SJCRH30 (cell line): ENCODE measurements around the gene CFAP20DC. TPM values are rescaled to one million over a fixed set of nuclear protein-coding genes. Genes with fewer than 3 reads are reported as not detected.

Experiments used
- DNase-seq, 2 experiments: peaks; one replicate each; pipeline ENCODE4 v3.0.0-alpha.2; 2015 to 2020
- H3K27ac ChIP-seq: fragments of 250-450 bp; sonication (Bioruptor Pico); 2 replicates; pipeline ENCODE4 v1.5.1; 2020; ENCODE audit warnings: mild to moderate bottlenecking, moderate library complexity
- H3K27me3 ChIP-seq: fragments of 250-450 bp; sonication (Bioruptor Pico); 2 replicates; pipeline ENCODE4 v1.5.1; 2020; ENCODE audit warnings: mild to moderate bottlenecking, moderate library complexity
- H3K36me3 ChIP-seq: fragments of 250-450 bp; sonication (Bioruptor Pico); 2 replicates; pipeline ENCODE4 v1.5.1; 2020; ENCODE audit warnings: mild to moderate bottlenecking, moderate library complexity
- H3K4me1 ChIP-seq: fragments of 250-450 bp; sonication (Bioruptor Pico); 2 replicates; pipeline ENCODE4 v1.5.1; 2020; ENCODE audit warnings: mild to moderate bottlenecking, moderate library complexity
- H3K4me3 ChIP-seq: fragments of 250-450 bp; sonication (Bioruptor Pico); 2 replicates; pipeline ENCODE4 v1.5.1; 2020; ENCODE audit warnings: mild to moderate bottlenecking, moderate library complexity
- H3K9me3 ChIP-seq: fragments of 250-450 bp; sonication (Bioruptor Pico); replicated peaks from 2 replicates; pipeline ENCODE4 v1.5.1; 2020; ENCODE audit warnings: mild to moderate bottlenecking, moderate library complexity
- total RNA-seq: library from RNA; depleted of rRNA; stranded (reverse); fragments of >200 nt; shearing (Covaris generic); gene quantifications from 2 replicates; pipeline ENCODE4 v1.2.3, GENCODE V29; 2014

The CFAP20DC gene
- total RNA-seq, 1 experiment from 2014 or later = not detected

- H3K4me3 ChIP-seq = no peak overlapping the region
- no peaks in the 10 kb centered on the region for H3K36me3 ChIP-seq
- H3K27ac ChIP-seq = no peak overlapping the region
- H3K4me1 ChIP-seq = no peaks in the 10 kb centered on the region
- H3K27me3 ChIP-seq = no peaks in the 10 kb centered on the region
- H3K9me3 ChIP-seq = no peaks in the 10 kb centered on the region
- no peak for DNase-seq
These were observed 294.7 kb downstream of the CFAP20DC start for GRCh38 chr3:58755150-58755549.

GRCh38 chr3:58754074-58754473 lies 295.8 kb downstream of the CFAP20DC start:
- no peaks in the 10 kb centered on the region for H3K27me3 ChIP-seq
- no peaks in the 10 kb centered on the region for H3K36me3 ChIP-seq
- H3K4me3 ChIP-seq = no peak overlapping the region
- no peak overlapping the region for H3K27ac ChIP-seq
- H3K4me1 ChIP-seq = no peaks in the 10 kb centered on the region
- no peaks in the 10 kb centered on the region for H3K9me3 ChIP-seq
- no peak for DNase-seq

GRCh38 chr3:58751882-58752567 lies 297.8 kb downstream of the CFAP20DC start:
- H3K27ac ChIP-seq = no peak overlapping the region
- H3K36me3 ChIP-seq = no peaks in the 10 kb centered on the region
- H3K4me1 ChIP-seq = no peaks in the 10 kb centered on the region
- no peaks in the 10 kb centered on the region for H3K9me3 ChIP-seq
- no peak for DNase-seq
- no peak overlapping the region for H3K4me3 ChIP-seq
- H3K27me3 ChIP-seq = no peaks in the 10 kb centered on the region

GRCh38 chr3:58751235-58751634 lies 298.6 kb downstream of the CFAP20DC start:
- no peak overlapping the region for H3K4me3 ChIP-seq
- H3K27ac ChIP-seq = no peak overlapping the region
- no peak for DNase-seq
- H3K36me3 ChIP-seq = no peaks in the 10 kb centered on the region
- H3K4me1 ChIP-seq = no peaks in the 10 kb centered on the region
- H3K9me3 ChIP-seq = no peaks in the 10 kb centered on the region
- no peaks in the 10 kb centered on the region for H3K27me3 ChIP-seq

GRCh38 chr3:58749948-58750347 lies 299.9 kb downstream of the CFAP20DC start:
- Histone ChIP-seq H3K27ac (no peak overlapping the region), H3K4me3 (no peak overlapping the region), H3K27me3 (no peaks in the 10 kb centered on the region), H3K36me3 (no peaks in the 10 kb centered on the region), H3K4me1 (no peaks in the 10 kb centered on the region), H3K9me3 (no peaks in the 10 kb centered on the region)
- DNase-seq = no peak

GRCh38 chr3:58748024-58748423 lies 301.8 kb downstream of the CFAP20DC start:
- Histone ChIP-seq H3K36me3 (no peaks in the 10 kb centered on the region), H3K4me3 (no peak overlapping the region), H3K27ac (no peak overlapping the region), H3K27me3 (no peaks in the 10 kb centered on the region), H3K9me3 (no peaks in the 10 kb centered on the region), H3K4me1 (no peaks in the 10 kb centered on the region)
- no peak for DNase-seq

- Histone ChIP-seq H3K36me3 (no peaks in the 10 kb centered on the region), H3K4me3 (no peak overlapping the region), H3K4me1 (no peaks in the 10 kb centered on the region), H3K27me3 (no peaks in the 10 kb centered on the region), H3K27ac (no peak overlapping the region), H3K9me3 (no peaks in the 10 kb centered on the region)
- no peak for DNase-seq
These were observed 303.1 kb downstream of the CFAP20DC start for GRCh38 chr3:58746758-58747157.

- DNase-seq = no peak
- Histone ChIP-seq H3K36me3 (no peaks in the 10 kb centered on the region), H3K4me3 (no peak overlapping the region), H3K9me3 (no peaks in the 10 kb centered on the region), H3K27me3 (no peaks in the 10 kb centered on the region), H3K27ac (no peak overlapping the region), H3K4me1 (no peaks in the 10 kb centered on the region)
These were observed 306.5 kb downstream of the CFAP20DC start for GRCh38 chr3:58743296-58743695.

- no peaks in the 10 kb centered on the region for H3K27me3 ChIP-seq
- no peak for DNase-seq
- H3K4me1 ChIP-seq = no peaks in the 10 kb centered on the region
- H3K9me3 ChIP-seq = no peaks in the 10 kb centered on the region
- H3K27ac ChIP-seq = no peak overlapping the region
- no peaks in the 10 kb centered on the region for H3K36me3 ChIP-seq
- H3K4me3 ChIP-seq = no peak overlapping the region
These were observed 307.6 kb downstream of the CFAP20DC start for GRCh38 chr3:58742239-58742638.

- H3K4me1 ChIP-seq = no peaks in the 10 kb centered on the region
- DNase-seq = no peak
- H3K27ac ChIP-seq = no peak overlapping the region
- H3K9me3 ChIP-seq = no peaks in the 10 kb centered on the region
- H3K4me3 ChIP-seq = no peak overlapping the region
- no peaks in the 10 kb centered on the region for H3K27me3 ChIP-seq
- H3K36me3 ChIP-seq = no peaks in the 10 kb centered on the region
These were observed 312.2 kb downstream of the CFAP20DC start for GRCh38 chr3:58737644-58738043.

- Histone ChIP-seq H3K36me3 (no peaks in the 10 kb centered on the region), H3K4me1 (no peaks in the 10 kb centered on the region), H3K27ac (no peak overlapping the region), H3K9me3 (no peaks in the 10 kb centered on the region), H3K27me3 (no peaks in the 10 kb centered on the region), H3K4me3 (no peak overlapping the region)
- DNase-seq = no peak
These were observed 318.2 kb downstream of the CFAP20DC start for GRCh38 chr3:58731673-58732072.

GRCh38 chr3:58728723-58729122 lies 321.1 kb downstream of the CFAP20DC start:
- DNase-seq = no peak
- Histone ChIP-seq H3K4me1 (no peaks in the 10 kb centered on the region), H3K27ac (no peak overlapping the region), H3K4me3 (no peak overlapping the region), H3K9me3 (no peaks in the 10 kb centered on the region), H3K36me3 (no peaks in the 10 kb centered on the region), H3K27me3 (no peaks in the 10 kb centered on the region)

- Histone ChIP-seq H3K4me1 (peaks cover 19% of the 10 kb centered on the region), H3K27me3 (no peaks in the 10 kb centered on the region), H3K9me3 (no peaks in the 10 kb centered on the region), H3K4me3 (no peak overlapping the region), H3K36me3 (no peaks in the 10 kb centered on the region), H3K27ac (no peak overlapping the region)
- no peak for DNase-seq
These were observed 324.4 kb downstream of the CFAP20DC start for GRCh38 chr3:58725326-58725853.

- peaks cover 21% of the 10 kb centered on the region for H3K4me1 ChIP-seq
- no peak overlapping the region for H3K27ac ChIP-seq
- DNase-seq = no peak
- H3K27me3 ChIP-seq = no peaks in the 10 kb centered on the region
- H3K36me3 ChIP-seq = no peaks in the 10 kb centered on the region
- H3K9me3 ChIP-seq = no peaks in the 10 kb centered on the region
- no peak overlapping the region for H3K4me3 ChIP-seq
These were observed 325.5 kb downstream of the CFAP20DC start for GRCh38 chr3:58724336-58724735.

- H3K36me3 ChIP-seq = no peaks in the 10 kb centered on the region
- no peak for DNase-seq
- peaks cover 23% of the 10 kb centered on the region for H3K4me1 ChIP-seq
These were observed 326.7 kb downstream of the CFAP20DC start for GRCh38 chr3:58723173-58723572.

GRCh38 chr3:58722561-58722960 lies 327.3 kb downstream of the CFAP20DC start:
- H3K4me1 ChIP-seq = peaks cover 23% of the 10 kb centered on the region
- H3K27me3 ChIP-seq = no peaks in the 10 kb centered on the region
- peak; percentile 40 to 67 for DNase-seq
- H3K36me3 ChIP-seq = no peaks in the 10 kb centered on the region
- peak overlapping the region; percentile 6; the same call in 1 of the 2 replicates for H3K27ac ChIP-seq
- H3K4me3 ChIP-seq = no peak overlapping the region
- no peaks in the 10 kb centered on the region for H3K9me3 ChIP-seq

More at GRCh38 chr3:58723173-58723572, 326.7 kb downstream of the CFAP20DC start:
- Histone ChIP-seq H3K9me3 (no peaks in the 10 kb centered on the region), H3K27ac (peak overlapping the region; percentile 4; the same call in 1 of the 2 replicates), H3K4me3 (no peak overlapping the region), H3K27me3 (no peaks in the 10 kb centered on the region)
